Endothelial cell of umbilical vein (primary cell): Measurements from ENCODE around the gene DYRK3.

Experiments used
- CTCF ChIP-seq, 2 donors: IDR thresholded peaks; 1 replicate in 1 of 2; 2 replicates in 1 of 2; pipeline ENCODE4 v1.5.1; 2011; ENCODE audit warnings: low read length in 2 of 2, mild to moderate bottlenecking in 2 of 2, moderate library complexity in 2 of 2, control low read depth in 1 of 2, inconsistent platforms in 1 of 2, low read depth in 1 of 2; ENCODE audit not compliant: insufficient read depth in 1 of 2; ENCODE audit errors: extremely low read depth in 1 of 2
- EZH2 ChIP-seq: IDR thresholded peaks from 2 replicates; pipeline ENCODE4 v1.6.1; 2012; ENCODE audit warnings: borderline replicate concordance, low read depth, mild to moderate bottlenecking, moderate library complexity, low read length, inconsistent platforms; ENCODE audit not compliant: severe bottlenecking

GRCh38 chr1:206609229-206609991 lies 25.9 kb upstream of the DYRK3 start:
- TF ChIP-seq EZH2 (no peak), CTCF (IDR thresholded peaks at IDR 0.05; ENCODE audit: extremely low read depth in 1 of 2, insufficient read depth in 1 of 2, low read depth in 1 of 2, low read length in 2 of 2) (no peak)
